GM11168 (cell line): Measurements from ENCODE around the gene THBS2.
"Not testable (repeated sequence)": the region's sequence is repeated elsewhere in the genome, so short reads cannot be mapped to it uniquely, and the experiment has no call there.

Experiments
- in situ Hi-C: fragments of 300-500 bp; cut with MboI; formaldehyde crosslinking; loops from one replicate; pipeline ENCODE4 v1.12.0; 2022; ENCODE audit warnings: low sequenced_read_pairs; ENCODE audit not compliant: unreplicated experiment

Gene THBS2

DNA sequence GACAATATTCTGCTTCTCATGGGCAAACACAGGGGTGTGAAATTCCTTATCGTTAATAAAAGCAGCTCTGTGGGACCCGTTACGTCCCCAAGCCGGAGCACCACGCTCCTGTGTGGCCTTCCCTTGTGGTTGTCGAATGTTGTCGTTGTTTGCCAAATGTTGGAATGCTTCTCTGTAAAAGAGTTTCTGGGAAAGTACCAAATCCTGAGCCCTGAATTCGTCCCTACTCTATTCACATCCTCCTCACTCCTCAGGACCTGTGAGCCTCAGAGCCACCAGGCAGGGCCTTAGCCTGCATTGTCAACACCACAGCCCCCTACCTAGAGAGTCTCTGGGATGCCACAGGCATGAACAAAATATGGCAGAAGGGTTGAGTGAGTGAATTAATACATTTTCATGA, 64.0 kb downstream of the THBS2 start:
- in situ Hi-C loops: no loop called here

- in situ Hi-C loops: no loop called here
Observed at GRCh38 chr6:169189182-169189581, 64.5 kb downstream of the THBS2 start.

DNA sequence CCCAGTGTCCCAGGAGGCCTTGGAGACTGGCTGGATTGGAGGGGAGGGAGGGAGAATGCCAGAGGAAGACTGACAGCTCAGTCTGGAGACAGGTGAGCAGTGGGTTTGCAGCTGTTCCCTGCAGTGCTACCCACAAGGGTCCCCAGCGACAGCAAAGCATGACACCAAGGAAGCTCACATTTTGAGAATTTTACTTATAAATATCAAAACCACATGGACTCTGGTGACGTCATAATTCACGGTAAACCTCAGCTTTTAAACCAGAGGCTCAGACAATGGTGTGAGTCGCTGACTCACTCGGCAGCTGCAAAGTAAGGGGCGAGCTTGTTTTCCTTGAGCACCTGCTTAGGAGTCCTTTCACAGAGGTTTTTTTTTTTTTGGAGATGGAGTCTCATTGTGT, 65.2 kb downstream of the THBS2 start:
- in situ Hi-C loops: no loop called here

DNA sequence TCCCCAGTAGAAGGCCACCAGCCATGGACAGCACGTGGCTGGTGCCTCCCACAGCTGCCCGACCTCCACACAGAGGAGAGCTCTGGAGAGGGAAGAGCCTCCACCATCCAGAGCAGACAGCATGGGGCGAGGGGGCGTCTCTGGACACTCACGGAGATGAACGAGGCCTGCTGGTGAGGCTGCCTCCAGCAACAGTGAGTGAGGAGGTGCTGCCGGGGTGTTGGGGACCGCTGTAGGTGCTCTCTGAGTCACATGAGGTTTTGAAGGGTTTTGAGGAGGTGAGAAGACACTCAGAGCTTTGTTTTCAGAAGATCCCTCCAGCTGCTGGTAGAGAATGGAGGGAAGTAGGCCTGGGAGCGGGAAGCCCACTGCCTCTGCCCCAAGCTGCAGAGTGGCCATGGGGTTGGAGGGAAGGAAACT, 65.6 kb downstream of the THBS2 start:
- in situ Hi-C loops: no loop called here

GRCh38 chr6:169186496-169187169, 67.0 kb downstream of the THBS2 start:
- in situ Hi-C loops: no loop called here

GRCh38 chr6:169185692-169186485, 67.8 kb downstream of the THBS2 start:
- in situ Hi-C loops: no loop called here

- in situ Hi-C loops: no loop called here
Observed at GRCh38 chr6:169185011-169185521, 68.6 kb downstream of the THBS2 start.

DNA sequence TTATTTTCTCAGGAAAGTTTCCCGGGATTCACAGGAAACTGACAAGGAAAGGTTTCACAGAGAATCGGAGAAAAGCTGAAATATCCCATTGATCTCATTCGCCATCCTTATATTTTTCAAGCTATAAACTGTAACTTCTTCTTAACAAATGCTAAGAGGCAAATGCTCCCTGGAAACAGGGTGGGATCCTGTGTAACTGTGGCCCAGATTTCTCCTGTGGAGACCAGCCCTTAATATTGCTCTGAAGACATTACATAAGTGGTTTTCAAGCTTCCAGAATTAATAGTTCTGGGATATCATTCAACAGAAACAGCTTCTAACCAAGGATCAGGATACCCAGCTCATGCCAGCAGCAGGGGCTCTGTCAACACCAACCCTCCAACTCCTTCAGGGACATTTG, 69.2 kb downstream of the THBS2 start:
- in situ Hi-C loops: no loop called here

DNA sequence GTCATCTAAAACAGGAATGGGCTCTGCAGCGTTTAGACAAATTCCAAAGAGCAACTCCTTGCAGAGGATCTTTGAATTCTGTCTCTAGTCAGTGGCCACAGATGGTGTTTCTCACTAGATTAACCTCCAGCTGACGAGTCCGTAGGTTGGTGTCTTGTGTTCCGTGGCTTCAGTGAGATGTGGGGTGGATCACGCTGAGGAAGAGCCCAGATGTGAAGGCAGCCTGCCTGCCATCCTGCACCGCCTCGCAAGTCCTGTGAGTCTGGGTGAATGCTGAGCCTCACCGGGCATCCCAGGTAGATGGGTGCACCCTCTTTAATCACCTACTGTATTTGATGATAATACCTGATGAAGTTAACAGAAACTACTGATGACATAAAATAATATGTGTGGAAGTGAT, 70.4 kb downstream of the THBS2 start:
- in situ Hi-C loops: no loop called here

GRCh38 chr6:169179831-169180230, 73.8 kb downstream of the THBS2 start:
- in situ Hi-C loops: not testable (repeated sequence)

DNA sequence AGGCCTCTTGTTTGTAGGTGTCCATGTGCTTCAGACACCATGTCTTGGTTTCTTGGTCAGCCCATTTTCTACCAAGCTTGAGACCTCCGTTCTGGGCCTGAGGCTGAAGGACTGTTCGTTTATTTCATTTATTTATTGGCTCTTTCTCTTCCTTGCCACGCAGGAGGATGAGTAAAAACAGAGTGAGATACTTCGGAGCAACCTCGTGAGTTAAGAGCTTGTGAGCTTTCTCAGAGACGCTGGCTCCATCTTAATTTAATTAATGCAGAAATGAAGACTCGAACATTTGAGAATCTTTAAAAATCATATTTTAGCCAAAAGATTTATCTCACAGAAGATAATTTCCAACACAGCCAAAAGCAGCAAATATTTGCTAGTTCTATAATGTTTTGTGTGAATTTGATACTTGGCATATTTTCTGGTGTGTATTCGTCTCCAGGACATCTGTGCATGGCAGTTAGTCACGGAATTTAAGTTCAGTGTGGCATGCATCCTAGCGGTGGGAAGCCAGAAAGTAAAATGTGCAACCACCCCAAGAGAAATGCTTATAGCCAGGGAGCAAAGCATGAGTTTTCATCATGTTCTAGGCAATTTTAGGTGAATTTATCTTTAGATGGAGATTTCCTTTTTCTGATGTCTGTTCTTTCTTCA, 76.0 kb downstream of the THBS2 start:
- in situ Hi-C loops: no loop called here

- in situ Hi-C loops: no loop called here
Observed at GRCh38 chr6:169176361-169176991, 77.2 kb downstream of the THBS2 start.

GRCh38 chr6:169175360-169175887, 78.2 kb downstream of the THBS2 start:
- in situ Hi-C loops: no loop called here

DNA sequence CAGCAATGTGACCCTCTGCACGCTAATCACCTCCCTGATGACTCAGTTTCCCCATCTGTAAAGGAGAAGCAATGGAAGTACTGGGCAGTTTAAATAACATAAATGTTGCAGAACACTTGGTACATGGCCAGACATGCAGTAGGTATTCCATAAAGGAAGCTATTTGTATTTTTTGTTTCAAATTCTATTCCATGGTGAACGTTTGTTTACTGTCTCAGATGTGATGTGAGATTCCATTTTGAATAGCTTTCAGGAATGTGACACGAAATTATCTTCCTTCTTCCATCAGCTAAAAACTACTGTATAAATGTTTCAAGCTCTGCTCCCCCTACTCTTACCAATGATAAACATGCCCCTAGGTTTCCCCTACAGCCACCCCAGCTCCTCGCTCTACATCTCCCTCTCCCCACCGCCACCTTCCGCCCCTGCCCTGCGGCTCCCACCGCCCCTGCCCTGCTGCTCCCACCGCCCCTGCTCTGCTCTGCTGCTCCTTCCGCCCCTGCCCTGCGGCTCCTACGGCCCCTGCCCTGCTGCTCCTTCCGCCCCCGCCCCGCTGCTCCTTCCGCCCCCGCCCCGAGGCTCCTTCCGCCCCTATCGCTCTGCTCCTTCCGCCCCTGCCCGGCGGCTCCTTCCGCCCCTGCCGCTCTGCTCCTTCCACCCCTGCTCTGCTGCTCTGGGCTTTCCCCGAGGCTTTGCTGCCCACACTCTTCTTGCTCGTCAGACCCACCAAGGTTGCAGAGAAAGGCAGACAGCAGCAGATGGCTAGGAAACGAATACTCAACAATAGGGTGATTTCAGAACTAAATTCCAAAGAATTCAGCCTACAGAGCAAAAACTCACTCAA, 78.9 kb downstream of the THBS2 start:
- in situ Hi-C loops: no loop called here

DNA sequence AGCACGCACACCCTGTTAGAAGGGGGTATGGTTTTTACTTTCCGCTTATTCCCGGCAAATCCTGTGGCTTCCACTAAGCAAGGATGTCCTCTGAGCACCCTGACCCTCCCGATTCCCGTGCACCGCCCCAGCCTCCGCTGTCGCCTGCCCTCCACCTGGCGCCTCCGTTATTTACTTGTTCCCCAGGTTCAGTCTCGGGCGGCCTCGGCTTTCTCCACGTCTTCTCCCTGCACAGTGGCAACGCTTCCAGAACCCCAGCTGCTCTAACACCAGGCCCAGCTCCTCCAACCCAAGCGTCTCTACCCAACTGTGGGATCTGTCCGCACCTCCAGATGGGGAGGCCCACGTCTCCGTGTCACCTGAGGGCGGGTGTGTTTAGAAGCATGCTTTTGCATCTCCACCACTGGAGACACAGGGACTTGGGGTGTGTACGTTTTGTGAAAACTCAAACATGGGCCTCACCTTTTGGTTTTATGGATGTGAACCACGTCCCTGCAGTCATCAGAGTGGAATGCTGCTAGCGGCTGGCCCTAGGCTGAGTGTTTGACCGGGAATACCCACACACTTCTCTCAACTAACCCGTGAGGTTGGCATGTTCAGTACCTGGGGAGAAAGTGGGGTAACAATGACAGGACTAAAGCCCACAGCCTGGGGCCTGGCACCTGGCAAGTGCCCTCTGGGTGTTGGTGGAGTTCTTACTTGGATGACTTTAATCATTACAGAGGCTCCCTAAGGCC, 79.9 kb downstream of the THBS2 start:
- in situ Hi-C loops: no loop called here

DNA sequence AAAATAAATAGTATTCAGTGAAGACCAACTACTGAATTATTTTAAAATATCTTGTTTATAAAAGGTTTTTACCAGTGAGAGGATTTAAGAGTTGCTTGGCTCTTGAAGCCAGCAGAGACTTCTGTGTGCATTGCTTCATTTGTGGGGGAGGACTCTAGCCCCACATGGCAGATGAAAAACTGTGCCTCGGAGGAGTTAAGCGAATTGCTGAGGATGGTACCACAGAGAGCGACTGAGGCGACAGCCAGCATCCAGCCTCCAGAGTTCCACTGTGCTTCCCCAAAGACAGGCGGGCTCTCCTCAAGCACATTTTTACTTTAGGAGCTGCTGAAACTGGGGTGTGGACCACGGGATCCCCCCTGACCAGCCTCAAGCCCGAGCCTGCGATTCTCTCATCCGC, 80.7 kb downstream of the THBS2 start:
- in situ Hi-C loops: no loop called here

- in situ Hi-C loops: no loop called here
Observed at GRCh38 chr6:169172456-169172855, 81.2 kb downstream of the THBS2 start.

- in situ Hi-C loops: no loop called here
Observed at GRCh38 chr6:169171951-169172350, 81.7 kb downstream of the THBS2 start.

- in situ Hi-C loops: no loop called here
Observed at GRCh38 chr6:169171016-169171415, 82.6 kb downstream of the THBS2 start.
